ENCODE results near the gene OPHN1.

- TF ChIP-seq, protein P1, sequence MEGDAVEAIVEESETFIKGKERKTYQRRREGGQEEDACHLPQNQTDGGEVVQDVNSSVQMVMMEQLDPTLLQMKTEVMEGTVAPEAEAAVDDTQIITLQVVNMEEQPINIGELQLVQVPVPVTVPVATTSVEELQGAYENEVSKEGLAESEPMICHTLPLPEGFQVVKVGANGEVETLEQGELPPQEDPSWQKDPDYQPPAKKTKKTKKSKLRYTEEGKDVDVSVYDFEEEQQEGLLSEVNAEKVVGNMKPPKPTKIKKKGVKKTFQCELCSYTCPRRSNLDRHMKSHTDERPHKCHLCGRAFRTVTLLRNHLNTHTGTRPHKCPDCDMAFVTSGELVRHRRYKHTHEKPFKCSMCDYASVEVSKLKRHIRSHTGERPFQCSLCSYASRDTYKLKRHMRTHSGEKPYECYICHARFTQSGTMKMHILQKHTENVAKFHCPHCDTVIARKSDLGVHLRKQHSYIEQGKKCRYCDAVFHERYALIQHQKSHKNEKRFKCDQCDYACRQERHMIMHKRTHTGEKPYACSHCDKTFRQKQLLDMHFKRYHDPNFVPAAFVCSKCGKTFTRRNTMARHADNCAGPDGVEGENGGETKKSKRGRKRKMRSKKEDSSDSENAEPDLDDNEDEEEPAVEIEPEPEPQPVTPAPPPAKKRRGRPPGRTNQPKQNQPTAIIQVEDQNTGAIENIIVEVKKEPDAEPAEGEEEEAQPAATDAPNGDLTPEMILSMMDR (conservative IDR thresholded peaks at IDR 0.05; ENCODE audit: low read depth, low read length), result no peak
- no peak for TF ChIP-seq EZH2 (IDR thresholded peaks at IDR 0.05; ENCODE audit: borderline replicate concordance, low read depth, low read length, poor library complexity, severe bottlenecking)
Measured at GRCh38 chrX:67998540-67998939, 434.8 kb downstream of the OPHN1 start.

Data from A673 (cell line).